Loucy (cell line): ENCODE data around the gene CLSTN1.

Experiments
- CTCF ChIP-seq: fragments of 200-600 bp; sonication (generic); conservative IDR thresholded peaks from 2 replicates; pipeline ENCODE4 v1.5.1; 2014; ENCODE audit warnings: mild to moderate bottlenecking, antibody characterized with exemption, low read length
- EZH2phosphoT487 ChIP-seq: fragments of 200-600 bp; IDR thresholded peaks from 2 replicates; pipeline ENCODE4 v1.6.1; 2018; ENCODE audit warnings: antibody characterized with exemption, mild to moderate bottlenecking, moderate library complexity, borderline replicate concordance

DNA sequence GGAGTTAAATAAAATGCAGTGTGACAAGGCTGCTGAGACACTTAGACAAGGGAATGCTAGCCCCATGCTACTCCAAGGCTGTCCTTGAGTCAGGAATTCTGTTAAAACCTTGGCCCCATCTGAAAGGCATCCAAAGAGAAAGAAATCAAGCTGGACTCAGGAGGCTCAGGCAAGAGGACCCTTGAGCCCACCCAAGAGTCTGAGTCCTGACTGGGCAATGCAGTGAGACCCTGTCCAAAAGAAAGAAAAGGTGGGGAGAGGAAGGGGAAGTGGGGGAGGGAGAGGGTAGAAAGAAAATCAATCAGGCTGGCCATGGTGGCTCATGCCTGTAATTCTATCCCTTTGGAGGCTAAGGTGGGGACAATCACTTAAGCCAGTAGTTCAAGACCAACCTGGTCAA, 26.7 kb downstream of the CLSTN1 start:
- TF ChIP-seq CTCF (no peak), EZH2phosphoT487 (no peak)
